ENCODE results near the gene MED27.

DNA sequence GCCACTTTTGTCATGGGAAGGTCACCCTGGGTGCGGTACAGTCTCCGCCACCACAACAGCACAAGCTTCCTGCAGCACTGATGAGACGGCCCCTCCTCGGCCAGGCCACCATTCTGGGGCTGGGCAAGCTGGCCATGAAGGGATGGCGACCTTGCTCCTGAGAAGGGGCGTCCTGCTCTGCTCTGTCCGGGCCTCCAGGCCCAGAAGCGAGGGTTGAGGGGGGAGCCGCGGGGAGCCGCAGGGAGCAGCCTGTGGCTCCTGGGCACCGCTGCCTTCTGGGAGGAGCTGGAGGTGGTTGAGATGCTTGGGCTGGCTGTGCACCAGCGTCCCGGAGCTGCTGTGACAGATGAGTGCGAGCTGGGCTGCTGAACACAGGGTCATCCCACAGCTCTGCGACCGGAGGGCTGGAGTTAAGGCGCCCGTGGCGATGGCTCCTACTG lies 255.5 kb downstream of the MED27 start:
- TF ChIP-seq, protein P1, sequence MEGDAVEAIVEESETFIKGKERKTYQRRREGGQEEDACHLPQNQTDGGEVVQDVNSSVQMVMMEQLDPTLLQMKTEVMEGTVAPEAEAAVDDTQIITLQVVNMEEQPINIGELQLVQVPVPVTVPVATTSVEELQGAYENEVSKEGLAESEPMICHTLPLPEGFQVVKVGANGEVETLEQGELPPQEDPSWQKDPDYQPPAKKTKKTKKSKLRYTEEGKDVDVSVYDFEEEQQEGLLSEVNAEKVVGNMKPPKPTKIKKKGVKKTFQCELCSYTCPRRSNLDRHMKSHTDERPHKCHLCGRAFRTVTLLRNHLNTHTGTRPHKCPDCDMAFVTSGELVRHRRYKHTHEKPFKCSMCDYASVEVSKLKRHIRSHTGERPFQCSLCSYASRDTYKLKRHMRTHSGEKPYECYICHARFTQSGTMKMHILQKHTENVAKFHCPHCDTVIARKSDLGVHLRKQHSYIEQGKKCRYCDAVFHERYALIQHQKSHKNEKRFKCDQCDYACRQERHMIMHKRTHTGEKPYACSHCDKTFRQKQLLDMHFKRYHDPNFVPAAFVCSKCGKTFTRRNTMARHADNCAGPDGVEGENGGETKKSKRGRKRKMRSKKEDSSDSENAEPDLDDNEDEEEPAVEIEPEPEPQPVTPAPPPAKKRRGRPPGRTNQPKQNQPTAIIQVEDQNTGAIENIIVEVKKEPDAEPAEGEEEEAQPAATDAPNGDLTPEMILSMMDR (IDR thresholded peaks at IDR 0.05; ENCODE audit: insufficient read depth, low read length) = no peak
- TF ChIP-seq POLR2AphosphoS5 (IDR thresholded peaks at IDR 0.05; ENCODE audit: low read depth) (no peak), GABPA (IDR thresholded peaks at IDR 0.05; ENCODE audit: low read depth) (no peak), SPI1 (IDR thresholded peaks at IDR 0.05; ENCODE audit: borderline replicate concordance, low read depth) (no peak)
- TF ChIP-seq, protein P2, sequence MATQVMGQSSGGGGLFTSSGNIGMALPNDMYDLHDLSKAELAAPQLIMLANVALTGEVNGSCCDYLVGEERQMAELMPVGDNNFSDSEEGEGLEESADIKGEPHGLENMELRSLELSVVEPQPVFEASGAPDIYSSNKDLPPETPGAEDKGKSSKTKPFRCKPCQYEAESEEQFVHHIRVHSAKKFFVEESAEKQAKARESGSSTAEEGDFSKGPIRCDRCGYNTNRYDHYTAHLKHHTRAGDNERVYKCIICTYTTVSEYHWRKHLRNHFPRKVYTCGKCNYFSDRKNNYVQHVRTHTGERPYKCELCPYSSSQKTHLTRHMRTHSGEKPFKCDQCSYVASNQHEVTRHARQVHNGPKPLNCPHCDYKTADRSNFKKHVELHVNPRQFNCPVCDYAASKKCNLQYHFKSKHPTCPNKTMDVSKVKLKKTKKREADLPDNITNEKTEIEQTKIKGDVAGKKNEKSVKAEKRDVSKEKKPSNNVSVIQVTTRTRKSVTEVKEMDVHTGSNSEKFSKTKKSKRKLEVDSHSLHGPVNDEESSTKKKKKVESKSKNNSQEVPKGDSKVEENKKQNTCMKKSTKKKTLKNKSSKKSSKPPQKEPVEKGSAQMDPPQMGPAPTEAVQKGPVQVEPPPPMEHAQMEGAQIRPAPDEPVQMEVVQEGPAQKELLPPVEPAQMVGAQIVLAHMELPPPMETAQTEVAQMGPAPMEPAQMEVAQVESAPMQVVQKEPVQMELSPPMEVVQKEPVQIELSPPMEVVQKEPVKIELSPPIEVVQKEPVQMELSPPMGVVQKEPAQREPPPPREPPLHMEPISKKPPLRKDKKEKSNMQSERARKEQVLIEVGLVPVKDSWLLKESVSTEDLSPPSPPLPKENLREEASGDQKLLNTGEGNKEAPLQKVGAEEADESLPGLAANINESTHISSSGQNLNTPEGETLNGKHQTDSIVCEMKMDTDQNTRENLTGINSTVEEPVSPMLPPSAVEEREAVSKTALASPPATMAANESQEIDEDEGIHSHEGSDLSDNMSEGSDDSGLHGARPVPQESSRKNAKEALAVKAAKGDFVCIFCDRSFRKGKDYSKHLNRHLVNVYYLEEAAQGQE (IDR thresholded peaks at IDR 0.05; ENCODE audit: insufficient replicate concordance, low read depth) = no peak

Data from HL-60 (cell line).